IPS-NIHi7 (cell line): ENCODE data around the gene ASPSCR1.
"Not testable (repeated sequence)": the region's sequence is repeated elsewhere in the genome, so short reads cannot be mapped to it uniquely, and the experiment has no call there.

Experiments used
- DNase-seq: peaks from one replicate; pipeline ENCODE4 v3.0.0; 2012; ENCODE audit warnings: mixed read lengths; ENCODE audit errors: extremely low spot score

ASPSCR1 gene

DNA sequence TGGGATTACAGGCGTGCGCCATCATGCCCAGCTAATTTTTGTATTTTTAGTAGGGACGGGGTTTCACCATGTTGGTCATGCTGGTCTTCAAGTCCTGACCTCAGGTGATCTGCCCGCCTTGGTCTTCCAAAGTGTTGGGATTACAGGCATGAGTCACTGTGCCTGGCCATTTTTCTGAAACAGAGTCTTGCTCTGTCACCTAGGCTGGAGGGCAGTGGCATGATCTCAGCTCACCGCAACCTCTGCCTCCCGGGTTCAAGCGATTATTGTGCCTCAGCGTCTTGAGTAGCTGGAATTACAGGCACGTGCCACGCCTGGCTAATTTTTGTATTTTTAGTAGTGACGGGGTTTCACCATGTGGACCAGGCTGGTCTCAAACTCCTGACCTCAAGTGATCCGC, 4.1 kb downstream of the ASPSCR1 start:
- not testable (repeated sequence) for DNase-seq

DNA sequence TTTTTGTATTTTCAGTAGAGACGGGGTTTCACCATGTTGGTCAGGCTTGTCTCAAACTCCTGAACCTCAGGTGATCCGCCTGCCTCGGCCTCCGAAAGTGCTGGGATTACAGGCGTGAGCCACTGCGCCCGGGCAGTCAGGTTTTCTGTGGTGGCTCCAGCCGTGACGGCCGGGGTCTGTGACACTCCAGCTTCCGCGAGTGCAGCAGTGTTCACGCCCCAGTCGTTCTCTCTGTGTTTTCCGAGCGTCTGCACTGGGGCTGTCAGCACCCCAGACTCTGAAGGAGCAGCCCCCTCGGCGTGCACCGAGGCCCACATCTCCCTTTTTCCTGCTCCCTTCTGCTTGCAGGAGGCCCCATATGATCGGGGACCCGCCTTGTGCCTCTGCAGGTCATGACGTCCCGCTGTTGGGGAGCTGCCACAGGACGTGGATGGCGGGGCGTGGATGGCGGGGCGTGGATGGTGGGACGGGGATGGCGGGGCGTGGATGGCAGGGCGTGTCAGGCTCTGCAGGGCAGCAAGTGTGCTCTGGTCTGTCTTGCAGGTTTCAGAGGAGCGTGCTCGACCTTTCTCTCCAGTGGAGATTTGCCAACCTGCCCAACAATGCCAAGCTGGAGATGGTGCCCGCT, 5.7 kb downstream of the ASPSCR1 start:
- DNase-seq: no peak

DNA sequence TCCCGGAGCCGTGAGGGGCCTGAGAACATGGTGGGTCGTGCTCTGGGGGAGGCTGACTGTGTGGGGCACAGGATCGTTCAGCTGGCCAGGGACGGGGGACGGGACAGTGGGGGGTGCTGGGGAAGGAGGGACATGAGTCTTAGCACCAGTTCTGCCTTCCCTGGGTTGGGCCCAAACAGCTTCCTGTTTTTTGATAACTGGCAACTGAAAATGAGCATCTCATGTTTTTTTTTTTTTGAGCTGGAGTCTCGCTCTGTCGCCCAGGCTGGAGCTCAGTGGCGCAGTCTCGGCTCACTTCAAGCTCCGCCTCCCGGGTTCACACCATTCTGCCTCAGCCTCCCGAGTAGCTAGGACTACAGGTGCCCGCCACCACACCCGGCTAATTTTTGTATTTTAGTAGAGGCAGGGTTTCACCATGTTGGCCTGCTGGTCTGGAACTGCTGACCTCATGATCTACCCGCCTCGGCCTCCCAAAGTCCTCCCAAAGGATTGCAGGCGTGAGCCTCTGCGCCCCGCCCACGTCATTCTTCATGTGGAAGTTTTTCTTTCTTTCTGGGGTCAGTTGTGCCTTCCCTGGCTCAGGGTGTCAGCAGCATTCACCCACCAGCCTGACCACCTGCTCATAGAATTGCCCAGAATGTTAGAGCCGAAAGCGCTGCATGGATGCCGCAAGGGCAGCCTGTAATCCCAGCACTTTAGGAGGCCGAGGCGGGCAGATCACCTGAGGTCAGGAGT, 6.4 kb downstream of the ASPSCR1 start:
- DNase-seq: no peak

DNA sequence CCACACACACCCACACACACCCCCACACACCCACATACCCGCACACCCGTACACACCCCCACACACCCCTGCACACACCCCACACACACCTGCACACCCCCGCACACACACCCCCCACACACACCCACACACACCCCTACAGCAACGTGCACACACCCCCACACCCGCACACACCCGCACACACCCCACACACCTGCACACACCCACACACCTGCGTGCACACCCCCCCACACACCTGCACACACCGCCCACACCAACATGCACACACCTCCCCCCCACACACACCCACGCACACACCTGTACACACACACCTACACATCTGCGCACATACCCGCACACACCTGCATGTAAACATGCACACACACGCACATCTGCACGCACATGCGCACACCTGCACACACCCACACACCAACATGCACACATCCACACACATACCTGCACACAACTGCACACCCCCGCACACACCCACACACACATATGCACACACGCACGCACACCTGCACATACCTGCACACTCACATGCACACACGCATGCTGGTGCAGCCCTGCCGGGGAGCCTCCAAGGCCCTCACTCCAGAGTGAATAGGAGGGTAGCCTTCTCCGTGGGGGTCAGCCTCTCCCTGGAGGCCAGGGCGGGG, 7.5 kb downstream of the ASPSCR1 start:
- no peak for DNase-seq

DNA sequence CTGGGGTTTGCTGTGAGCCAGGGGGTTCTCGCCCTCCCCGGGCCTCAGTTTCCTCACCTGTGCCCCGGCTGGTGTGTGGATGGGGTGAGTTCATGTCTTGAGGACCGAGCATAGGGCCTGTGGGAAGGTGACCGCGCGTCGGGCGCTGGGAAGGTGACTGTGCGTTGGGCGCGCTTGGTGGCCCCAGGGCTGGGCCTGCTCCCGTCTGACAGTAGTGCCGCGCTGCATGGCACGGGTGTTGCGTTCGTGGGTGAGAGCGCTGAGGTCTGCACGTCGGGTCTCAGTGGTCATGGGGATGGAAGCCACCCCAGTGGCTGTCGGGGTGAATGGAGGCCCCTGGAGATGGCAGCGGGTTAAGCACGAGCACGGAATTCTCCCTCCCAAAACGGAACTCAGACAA, 9.2 kb downstream of the ASPSCR1 start:
- no peak for DNase-seq

DNA sequence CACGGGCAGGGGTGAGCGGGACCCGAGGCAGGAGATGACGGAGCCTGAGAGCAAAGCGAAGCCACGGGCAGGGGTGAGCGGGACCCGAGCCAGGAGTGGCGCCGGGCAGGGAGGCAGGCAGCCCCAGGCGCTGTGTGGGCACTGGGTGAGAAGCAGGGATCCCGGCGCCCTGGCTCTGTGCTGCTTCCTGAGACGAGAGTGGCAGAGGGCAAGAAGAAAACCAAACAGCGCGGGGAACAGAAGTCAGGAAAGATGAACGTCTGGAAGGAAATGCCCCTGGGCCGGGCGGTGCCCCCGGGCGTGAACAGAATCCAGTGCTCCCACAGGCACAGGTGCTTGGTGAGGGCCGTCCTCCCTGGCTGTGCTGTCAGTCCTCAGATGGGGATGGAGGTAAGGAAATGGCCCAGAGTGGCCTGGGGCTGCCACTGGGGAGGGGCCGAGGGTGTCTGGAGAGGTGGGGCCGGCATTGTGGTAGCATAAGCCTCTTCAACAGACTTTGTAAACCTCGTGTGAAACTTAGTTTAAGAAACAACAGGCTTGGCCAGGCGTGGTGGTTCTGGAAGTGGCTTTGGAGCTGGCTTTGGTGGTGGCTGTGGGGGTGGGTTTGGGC, 9.8 kb downstream of the ASPSCR1 start:
- DNase-seq: no peak

DNA sequence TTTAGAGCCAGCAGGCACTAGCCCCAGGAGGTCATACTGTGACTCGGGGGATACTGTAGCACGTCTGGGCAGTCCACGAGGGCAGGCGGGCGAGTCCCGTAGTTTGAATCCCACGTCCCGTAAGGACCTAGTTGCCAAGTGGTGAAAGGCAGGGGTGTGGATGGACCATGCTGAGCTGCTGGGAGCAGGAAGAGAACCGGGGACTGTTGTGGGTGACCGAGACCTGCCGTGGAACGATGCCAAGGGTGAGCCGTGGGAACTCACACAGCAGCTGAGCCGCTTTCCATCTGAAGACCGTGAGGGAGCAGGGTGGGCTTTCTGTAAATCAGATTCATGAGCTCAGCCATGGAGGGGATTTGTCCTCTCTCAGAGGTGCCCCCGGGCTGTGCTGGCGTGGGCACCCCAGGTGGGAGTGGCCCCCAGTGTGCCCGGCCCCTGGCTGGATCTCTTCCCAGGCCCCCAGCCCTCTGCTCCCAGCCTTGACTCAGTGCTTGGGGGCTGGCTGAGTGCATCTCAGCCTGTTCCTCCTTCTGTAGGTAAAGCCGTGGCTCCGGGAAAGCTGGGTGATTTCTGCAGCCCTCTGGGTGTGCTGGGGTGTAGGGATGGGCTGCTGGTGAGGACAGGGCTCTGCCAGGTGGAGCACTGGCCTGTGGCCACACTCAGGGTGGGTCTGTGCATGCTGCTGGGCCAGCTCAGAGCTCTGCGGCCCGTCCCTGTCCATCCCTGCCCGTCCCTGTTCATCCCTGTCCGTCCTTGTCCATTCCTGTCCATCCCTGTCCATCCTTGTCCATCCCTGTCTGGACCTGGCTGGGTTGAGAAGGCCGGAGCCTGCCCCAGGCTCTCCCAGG, 13.6 kb downstream of the ASPSCR1 start:
- DNase-seq: no peak

DNA sequence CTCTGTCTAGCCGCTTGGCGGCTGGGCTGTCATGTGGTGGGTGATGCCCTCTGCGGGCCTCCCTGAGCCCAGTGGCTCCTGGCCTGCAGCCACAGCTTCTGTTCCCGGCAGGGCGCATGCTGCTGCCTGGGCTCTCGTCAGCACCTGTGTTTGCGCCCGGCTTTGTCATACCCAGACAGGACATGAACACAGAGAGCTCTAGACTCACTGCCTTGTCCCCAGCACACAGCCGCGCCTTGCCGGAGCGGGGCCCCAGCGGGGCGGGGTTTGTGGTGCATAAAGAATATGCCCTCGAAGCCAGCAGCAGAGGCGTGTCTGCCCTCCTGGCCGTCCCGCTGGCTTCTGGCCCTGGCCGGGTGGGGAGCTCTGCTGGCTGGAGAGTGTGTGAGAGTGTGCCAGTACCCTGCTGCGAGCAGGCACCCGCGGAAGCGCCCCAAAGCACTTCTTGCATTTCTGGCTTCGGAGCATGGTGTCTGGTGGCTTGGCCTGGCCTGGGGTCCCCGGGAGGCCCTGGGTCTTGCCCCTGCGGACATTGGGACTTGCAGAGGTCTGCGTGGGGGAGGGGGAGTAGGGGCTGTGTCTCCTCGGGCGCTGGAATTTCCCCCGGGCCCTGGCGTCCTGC, 14.4 kb downstream of the ASPSCR1 start:
- no peak for DNase-seq

DNA sequence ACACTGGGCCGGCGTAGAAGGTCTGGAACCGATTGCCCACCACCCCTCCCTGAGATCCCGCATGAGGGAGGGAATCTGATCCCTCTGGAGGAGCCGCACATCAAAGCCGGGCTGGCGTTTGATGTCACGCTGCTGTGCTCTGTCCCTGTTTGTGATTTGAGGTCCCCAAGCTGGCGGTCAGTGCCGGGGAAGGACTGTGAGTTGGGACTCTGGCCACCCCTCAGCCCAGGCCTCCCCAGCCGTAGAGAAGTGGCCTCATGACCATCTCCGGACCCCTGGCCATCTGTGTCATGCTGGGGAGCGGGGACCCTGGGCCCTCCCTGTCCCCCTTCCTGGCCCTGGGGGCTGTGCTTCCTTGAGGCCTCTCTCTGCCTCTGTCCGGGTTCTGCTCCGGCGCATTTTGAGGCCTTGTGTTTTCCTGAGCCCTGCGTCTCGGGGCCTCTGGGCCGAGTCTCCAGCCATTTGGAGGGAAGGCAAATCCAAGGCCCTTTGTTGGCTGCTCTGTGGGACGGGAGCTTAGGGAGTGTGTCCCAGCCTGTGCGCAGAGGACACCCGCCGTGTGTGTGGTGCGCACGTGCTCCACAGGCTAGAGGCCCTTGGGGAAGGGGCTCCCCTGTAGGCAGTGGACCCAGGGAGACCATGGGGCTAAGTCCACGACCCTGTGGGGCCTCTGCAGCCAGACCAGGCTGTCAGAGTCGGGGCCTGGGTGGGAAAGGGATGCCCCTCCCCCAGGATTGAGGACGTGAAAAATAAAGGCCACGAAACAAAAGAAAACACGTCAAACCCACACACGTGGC, 15.1 kb downstream of the ASPSCR1 start:
- no peak for DNase-seq

DNA sequence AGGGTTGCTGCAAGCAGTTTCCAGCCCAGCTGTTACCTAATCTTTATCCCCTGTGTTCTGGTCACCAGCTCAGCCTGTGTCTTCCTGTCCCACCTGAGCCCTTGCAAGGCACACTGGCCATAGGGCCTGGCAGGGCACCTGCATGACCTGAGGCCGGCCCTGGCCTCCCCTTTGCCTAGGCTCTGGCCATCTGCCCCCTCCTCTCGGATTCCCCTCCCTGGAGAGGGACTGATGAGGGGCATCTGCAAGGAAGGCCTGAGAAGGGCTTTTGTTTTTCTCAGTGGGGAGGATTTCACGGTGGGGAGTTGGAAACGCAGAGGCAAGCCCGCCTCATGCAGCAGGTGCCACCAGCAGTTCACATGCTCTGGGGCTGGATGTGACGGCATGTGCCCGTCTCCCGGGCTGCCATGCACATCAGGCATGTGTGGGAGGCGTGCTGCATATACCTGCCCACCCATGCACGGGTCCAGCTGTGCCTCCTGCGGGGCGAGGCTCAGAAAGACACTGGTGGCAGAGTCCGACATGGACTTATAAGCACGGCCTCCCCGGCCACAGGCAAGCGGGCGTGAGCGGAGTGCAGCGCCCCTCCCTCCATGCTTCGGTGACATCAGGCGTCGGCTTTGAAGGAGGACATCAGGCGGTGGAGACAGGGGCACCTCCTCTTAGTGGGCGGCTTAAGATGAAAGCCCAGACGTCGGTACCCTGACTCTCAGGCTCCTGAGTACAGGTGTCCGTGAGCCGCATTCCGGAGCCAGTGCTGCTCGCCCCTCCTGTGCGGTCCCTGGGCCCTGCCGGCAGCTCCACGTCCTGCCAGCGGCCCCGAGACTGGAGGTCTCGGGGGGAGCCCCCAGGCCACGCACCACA, 16.5 kb downstream of the ASPSCR1 start:
- no peak for DNase-seq

DNA sequence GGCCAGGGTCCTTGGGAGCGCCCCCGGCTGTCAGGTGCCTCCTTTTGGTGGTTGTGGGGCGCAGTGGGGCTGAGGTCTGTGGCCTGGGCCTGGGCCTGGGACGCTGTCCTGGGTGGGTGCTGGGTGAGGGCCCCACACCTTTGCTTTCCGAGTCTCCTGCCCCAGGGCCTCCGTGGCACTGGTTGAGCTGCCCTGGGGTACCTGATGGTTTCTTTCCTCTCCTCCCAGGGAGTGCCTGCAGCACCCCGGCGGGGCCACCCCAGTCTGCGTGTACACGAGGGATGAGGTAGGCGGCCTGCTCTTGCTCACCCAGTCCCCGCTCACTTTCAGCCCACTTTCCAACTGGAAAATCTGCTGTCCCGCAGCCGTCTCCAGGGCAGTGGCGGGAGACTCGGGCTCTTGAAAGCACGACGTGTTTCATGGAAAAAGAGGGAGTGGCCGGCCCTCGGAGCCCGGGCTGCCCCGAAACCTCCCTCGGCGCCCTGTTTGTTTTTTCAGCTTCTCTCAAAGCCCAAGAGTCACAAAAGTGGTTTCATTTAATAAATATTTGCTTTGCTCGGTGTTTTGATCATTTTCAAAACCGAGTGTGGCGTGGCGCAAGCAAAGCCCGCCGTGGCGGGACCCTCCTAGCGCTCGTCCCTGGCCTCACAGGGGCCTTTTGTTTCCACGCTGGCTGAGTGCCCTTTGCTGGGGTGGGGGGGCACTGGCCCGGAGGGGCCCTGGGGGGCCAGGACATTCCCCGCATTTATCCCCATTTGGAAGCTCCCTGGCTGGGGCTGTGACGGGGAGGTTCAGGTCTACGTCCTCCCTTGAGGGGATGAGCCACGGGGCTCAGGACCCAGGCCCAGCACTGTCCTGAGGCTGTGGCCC, 17.4 kb downstream of the ASPSCR1 start:
- DNase-seq: no peak

DNA sequence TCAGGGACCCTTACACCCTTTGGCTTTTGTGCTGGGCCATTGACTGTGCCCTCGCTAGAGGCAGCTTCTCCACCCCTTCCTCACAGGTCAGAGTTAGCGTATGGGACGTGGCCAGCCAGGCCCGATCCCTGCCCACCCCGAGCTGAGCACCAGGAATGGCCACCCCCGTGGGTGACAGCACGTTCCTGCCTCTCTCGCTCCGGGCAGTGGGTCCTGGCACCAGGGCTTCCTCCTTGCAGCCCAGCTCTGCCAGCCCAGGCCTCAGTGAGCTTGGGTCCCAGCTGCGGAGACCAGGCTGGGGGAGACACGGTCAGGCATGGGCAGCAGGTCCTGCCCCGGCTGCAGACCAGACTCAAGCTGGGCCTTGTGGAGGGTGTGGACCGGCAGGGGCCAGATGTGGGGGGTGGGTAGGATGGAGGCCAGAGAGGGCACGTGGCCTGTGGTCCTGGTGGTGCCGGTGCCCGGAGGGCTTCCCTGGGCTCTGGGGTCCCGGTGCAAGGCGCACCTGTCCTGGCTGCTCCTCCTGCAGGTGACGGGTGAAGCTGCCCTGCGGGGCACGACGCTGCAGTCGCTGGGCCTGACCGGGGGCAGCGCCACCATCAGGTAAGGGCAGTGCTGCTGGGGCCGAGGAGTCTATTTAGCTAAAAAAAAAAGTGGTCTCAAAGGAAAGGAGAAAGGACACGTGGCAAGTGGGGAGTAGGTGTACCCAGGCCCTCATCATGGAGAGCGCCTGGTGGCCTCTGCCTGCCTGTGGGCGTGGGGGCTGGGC, 18.2 kb downstream of the ASPSCR1 start:
- no peak for DNase-seq

DNA sequence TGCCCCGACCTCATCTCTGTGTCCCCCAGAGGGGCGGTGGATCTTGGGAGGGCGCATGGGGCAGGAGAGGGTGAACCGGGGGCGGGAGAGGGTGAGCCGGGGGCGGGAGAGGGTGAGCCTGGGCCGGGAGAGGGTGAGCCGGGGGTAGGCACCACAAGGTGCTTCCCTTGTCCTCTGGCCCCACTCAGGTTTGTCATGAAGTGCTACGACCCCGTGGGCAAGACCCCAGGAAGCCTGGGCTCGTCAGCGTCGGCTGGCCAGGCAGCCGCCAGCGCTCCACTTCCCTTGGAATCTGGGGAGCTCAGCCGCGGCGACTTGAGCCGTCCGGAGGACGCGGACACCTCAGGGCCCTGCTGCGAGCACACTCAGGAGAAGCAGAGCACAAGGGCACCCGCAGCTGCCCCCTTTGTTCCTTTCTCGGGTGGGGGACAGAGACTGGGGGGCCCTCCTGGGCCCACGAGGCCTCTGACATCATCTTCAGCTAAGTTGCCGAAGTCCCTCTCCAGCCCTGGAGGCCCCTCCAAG, 18.9 kb downstream of the ASPSCR1 start:
- no peak for DNase-seq

DNA sequence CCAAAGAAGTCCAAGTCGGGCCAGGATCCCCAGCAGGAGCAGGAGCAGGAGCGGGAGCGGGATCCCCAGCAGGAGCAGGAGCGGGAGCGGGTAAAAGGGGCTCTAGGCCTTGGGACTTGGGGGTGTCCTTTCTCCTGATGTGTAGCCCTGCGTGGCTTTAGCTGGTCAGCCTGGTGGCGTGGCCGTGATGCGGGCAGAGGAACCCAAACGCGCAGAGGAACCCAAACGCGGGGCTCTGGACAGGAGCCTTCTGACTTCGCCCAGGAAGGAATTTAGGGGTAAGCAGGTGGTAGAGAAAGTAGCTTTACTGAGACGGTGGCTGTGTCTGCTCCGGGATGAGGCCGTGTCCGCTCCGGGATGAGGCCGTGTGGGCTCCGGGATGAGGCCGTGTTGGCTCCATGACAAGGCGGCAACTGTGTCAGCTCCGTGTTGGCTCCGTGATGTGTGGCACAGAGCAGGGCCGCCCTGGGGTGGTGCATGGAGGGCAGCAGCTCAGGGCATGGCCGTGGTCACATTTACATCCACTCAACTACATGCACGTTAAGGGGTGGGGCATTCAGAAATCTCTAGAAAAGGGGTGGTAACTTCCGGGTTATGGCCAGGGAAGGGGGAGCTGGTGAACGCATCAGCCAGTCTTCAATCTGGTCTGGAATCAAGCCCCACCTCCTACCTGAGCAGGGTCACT, 19.5 kb downstream of the ASPSCR1 start:
- DNase-seq: no peak

DNA sequence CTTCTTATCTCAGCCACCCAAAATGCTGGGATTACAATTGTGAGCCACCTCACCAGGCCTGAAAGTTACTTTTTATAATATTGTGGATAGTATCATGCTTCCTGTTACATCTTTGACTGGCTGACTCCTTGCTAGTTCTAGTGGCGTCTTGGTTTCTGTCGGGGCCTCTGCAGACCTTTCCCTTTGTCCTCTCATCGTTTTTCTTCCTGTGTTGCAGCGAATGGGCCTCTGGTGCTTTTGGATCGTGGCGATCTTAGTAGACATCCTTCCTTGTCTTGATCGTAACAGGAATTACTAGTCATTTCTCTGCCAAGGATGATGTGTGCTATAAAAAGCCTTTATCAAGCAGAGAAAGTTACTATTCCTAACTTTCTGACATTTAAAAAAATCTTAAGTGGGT, 20.8 kb downstream of the ASPSCR1 start:
- no peak for DNase-seq

DNA sequence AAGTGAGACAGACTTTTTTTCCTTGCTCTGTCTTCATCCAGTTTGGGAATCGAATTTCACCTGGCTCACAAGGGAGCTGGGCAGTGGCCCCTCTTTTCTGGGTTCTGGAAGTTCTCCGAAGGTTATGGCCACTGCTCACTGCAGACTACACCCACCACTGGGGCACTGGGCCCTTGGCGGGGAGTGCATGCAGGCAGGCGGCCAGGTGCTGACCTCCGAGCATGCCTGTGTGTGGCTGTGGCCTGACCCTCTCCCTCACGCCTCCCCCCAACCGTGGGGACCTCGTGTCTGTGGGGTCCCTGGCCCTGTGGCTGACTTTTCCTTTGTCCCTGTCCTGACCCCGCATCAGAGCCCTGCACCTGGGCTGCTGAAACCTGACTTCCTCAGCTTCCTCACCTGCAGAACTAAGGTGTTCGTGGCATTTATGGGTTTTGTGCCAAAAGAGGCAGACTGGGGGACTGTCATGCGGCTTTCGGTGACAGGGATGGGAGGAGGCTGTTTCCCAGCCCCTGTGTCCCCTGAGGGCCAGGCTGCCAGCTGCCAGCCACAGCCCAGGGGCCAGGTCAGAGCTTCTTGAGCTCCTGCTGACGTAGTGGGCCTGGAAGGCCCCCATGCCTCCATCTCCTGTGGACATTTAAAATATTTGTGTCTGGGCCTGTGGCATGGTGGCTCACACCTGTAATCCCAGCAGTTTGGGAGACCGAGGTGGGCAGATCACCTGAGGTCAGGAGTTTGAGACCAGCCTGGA, 21.4 kb downstream of the ASPSCR1 start:
- no peak for DNase-seq
